Esophagus squamous epithelium (tissue), 4 donors: ENCODE data around the gene CFAP97D2.

Experiments used
- CTCF ChIP-seq, 6 experiments: fragments of 450-650 bp in 4 of 6; fragments of 200-600 bp in 2 of 6; sonication (generic) in 2 of 6; IDR thresholded peaks; one replicate each; pipeline ENCODE4 v1.5.1; 2016 to 2019; ENCODE audit warnings: antibody characterized with exemption in 6 of 6, mild to moderate bottlenecking in 4 of 6, moderate library complexity in 4 of 6
- POLR2A ChIP-seq, 4 donors: fragments of 450-650 bp; IDR thresholded peaks; one replicate each; pipeline ENCODE4 v1.6.1; 2017; ENCODE audit warnings: antibody characterized with exemption in 4 of 4, mild to moderate bottlenecking in 4 of 4, moderate library complexity in 3 of 4

- TF ChIP-seq CTCF (IDR thresholded peaks at IDR 0.05) (no peak), POLR2A (IDR thresholded peaks at IDR 0.05) (no peak)
Measured at GRCh38 chr13:114244637-114245036, 65.6 kb downstream of the CFAP97D2 start.
